Thoracic aorta (tissue), 2 donors: Measurements from ENCODE around the gene TCF7. TPM values are rescaled to one million over a fixed set of nuclear protein-coding genes. Genes with fewer than 3 reads are reported as not detected.

Experiments
- ATAC-seq: fragments of 150-250 bp; one replicate; pipeline ENCODE4 v1.8.0; 2017; ENCODE audit warnings: low read depth; ENCODE audit not compliant: insufficient number of reproducible peaks, low FRiP score
- DNase-seq: peaks from one replicate; pipeline ENCODE4 v3.0.0-alpha.2; 2020; ENCODE audit warnings: low spot score
- H3K27ac ChIP-seq, 2 donors: fragments of 200-600 bp; sonication (generic); 1 replicate in 1 of 2; 2 replicates in 1 of 2; pipeline ENCODE4 v1.5.1; 2016; ENCODE audit warnings: mild to moderate bottlenecking in 2 of 2, moderate library complexity in 2 of 2
- H3K27me3 ChIP-seq: fragments of 200-600 bp; sonication (generic); replicated peaks from 2 replicates; pipeline ENCODE4 v1.6.0; 2016; ENCODE audit warnings: mild to moderate bottlenecking; ENCODE audit not compliant: insufficient read depth
- H3K36me3 ChIP-seq: fragments of 200-600 bp; sonication (generic); one replicate; pipeline ENCODE4 v1.5.1; 2016
- H3K4me1 ChIP-seq, 2 donors: fragments of 200-600 bp; sonication (generic); 1 replicate in 1 of 2; 2 replicates in 1 of 2; pipeline versions ENCODE4 v1.5.1 to v1.6.0; 2016; ENCODE audit warnings: low read depth in 2 of 2, mild to moderate bottlenecking in 1 of 2; ENCODE audit not compliant: control insufficient read depth in 1 of 2
- H3K4me3 ChIP-seq: fragments of 200-600 bp; sonication (generic); 2 replicates; pipeline ENCODE4 v1.5.1; 2016; ENCODE audit warnings: mild to moderate bottlenecking
- H3K9me3 ChIP-seq: fragments of 200-600 bp; sonication (generic); 2 replicates; pipeline ENCODE4 v1.5.1; 2016
- CTCF ChIP-seq: fragments of 200-600 bp; sonication (generic); IDR thresholded peaks from one replicate; pipeline ENCODE4 v1.5.1; 2019; ENCODE audit warnings: antibody characterized with exemption
- total RNA-seq, 2 donors: library from RNA; depleted of rRNA; stranded (reverse); fragments of >200 nt; gene quantifications; one replicate each; pipeline versions ENCODE4 v1.1.0 to v1.2.3, GENCODE V29; 2016

TCF7 gene
- total RNA-seq, 2 donors from 2014 or later, result 0.54 to 2.1 TPM

- H3K4me3 ChIP-seq, result no peak overlapping the region
- ATAC-seq, result no peak
- TF ChIP-seq CTCF, result no peak
- H3K27ac ChIP-seq, result no peak overlapping the region
- H3K4me1 ChIP-seq, result peaks cover 15 to 36% of the 10 kb centered on the region in 2 donors
- no peaks in the 10 kb centered on the region for H3K36me3 ChIP-seq
- no peak for DNase-seq
- no peaks in the 10 kb centered on the region for H3K9me3 ChIP-seq
- no peaks in the 10 kb centered on the region for H3K27me3 ChIP-seq
These were observed 8.9 kb downstream of the TCF7 start for GRCh38 chr5:134123360-134123759.

GRCh38 chr5:134124289-134125038 is 10.0 kb downstream of the TCF7 start:
- Histone ChIP-seq H3K4me1 (peaks cover 15 to 40% of the 10 kb centered on the region in 2 donors), H3K36me3 (no peaks in the 10 kb centered on the region), H3K4me3 (no peak overlapping the region), H3K27ac (peak overlapping the region in 1 of 2 donors; percentile 54), H3K9me3 (no peaks in the 10 kb centered on the region), H3K27me3 (no peaks in the 10 kb centered on the region)
- DNase-seq (no peak), ATAC-seq (no peak)
- TF ChIP-seq CTCF, result no peak

- Histone ChIP-seq H3K9me3 (no peaks in the 10 kb centered on the region), H3K4me3 (no peak overlapping the region), H3K4me1 (peaks cover 15 to 40% of the 10 kb centered on the region in 2 donors), H3K36me3 (no peaks in the 10 kb centered on the region), H3K27me3 (no peaks in the 10 kb centered on the region), H3K27ac (peak overlapping the region in 1 of 2 donors; percentile 54)
- ATAC-seq, result peak; percentile 30
- peak; percentile 31 for DNase-seq
- no peak for TF ChIP-seq CTCF
These were observed 10.8 kb downstream of the TCF7 start for GRCh38 chr5:134125039-134126015.

- no peak for ATAC-seq
These were observed 12.9 kb downstream of the TCF7 start for GRCh38 chr5:134127376-134127861.

More at GRCh38 chr5:134127376-134127861, 12.9 kb downstream of the TCF7 start:
- DNase-seq, result no peak
- H3K4me3 ChIP-seq, result peak overlapping the region; percentile 37
- no peak overlapping the region for H3K27ac ChIP-seq
- no peak for TF ChIP-seq CTCF
- H3K4me1 ChIP-seq, result peaks cover 15 to 40% of the 10 kb centered on the region in 2 donors
- H3K27me3 ChIP-seq, result no peaks in the 10 kb centered on the region
- no peaks in the 10 kb centered on the region for H3K9me3 ChIP-seq
- peaks cover 4% of the 10 kb centered on the region for H3K36me3 ChIP-seq
